ENCODE measurements around the gene SPP2. TPM values are rescaled to one million over a fixed set of nuclear protein-coding genes. Genes with fewer than 3 reads are reported as not detected.

Gene SPP2
- total RNA-seq, 1 experiment from 2014 or later, result not detected

GRCh38 chr2:234022424-234022823 lies 28.1 kb upstream of the SPP2 start:
- ATAC-seq (no peak), DNase-seq (ENCODE audit: low read depth, low spot score) (no peak)
- ChIA-PET POLR2A (no interaction called here), CTCF (no interaction called here)
- no peak for TF ChIP-seq TCF7L2 (IDR thresholded peaks at IDR 0.05; ENCODE audit: low read depth, low read length)
- no peak for TF ChIP-seq SIN3A (IDR thresholded peaks at IDR 0.05; ENCODE audit: borderline replicate concordance, insufficient read depth, low read depth, low read length)
- no peak for TF ChIP-seq REST (IDR thresholded peaks at IDR 0.05; ENCODE audit: insufficient read depth in 1 of 2, low read depth in 2 of 2, low read length in 1 of 2)
- TF ChIP-seq POLR2AphosphoS5 (IDR thresholded peaks at IDR 0.05; ENCODE audit: low read depth, low read length), result no peak
- TF ChIP-seq CTCF (IDR thresholded peaks at IDR 0.05), result no peak
- Histone ChIP-seq H3K27me3 (ENCODE audit: control insufficient read depth, insufficient read depth, low read length) (no peaks in the 10 kb centered on the region), H3K27ac (ENCODE audit: low read length) (no peak overlapping the region), H3K4me3 (ENCODE audit: low read depth in 2 of 2, low read length in 2 of 2) (no peak overlapping the region), H3K4me1 (ENCODE audit: control insufficient read depth, insufficient read depth, low read length) (no peaks in the 10 kb centered on the region; the same call in 1 of the 2 replicates), H3K36me3 (ENCODE audit: control insufficient read depth, insufficient read depth, low read length) (no peaks in the 10 kb centered on the region), H3K9me3 (ENCODE audit: control insufficient read depth, insufficient read depth, low read depth, low read length) (no peaks in the 10 kb centered on the region)
- no TSS peak for BruUV-seq (replicated peaks)
- intact Hi-C loops (cut with micrococcal nuclease; ENCODE audit: unreplicated experiment) (no loop called here), in situ Hi-C loops (cut with HindIII; ENCODE audit: low pct_unique_long_range_greater_than_20kb, low sequenced_read_pairs) (no loop called here)

DNA sequence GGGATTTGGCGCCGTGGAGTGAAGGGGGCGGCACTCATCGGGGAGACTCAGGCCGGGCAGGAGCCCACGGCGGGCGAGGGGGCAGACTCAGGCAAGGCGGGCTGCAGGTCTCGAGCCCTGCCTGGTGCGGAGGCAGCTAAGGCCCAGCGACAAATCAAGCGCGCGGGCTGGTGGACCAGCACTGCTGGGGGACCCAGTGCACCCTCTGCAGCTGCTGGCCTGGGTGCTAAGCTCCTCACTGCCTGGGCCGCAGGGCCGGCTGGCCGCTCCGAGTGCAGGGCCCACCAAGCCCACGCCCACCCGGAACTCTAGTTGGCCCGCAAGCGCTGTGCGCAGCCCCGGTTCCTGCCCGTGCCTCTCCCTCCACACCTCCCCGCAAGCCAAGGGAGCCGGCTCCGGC lies 26.2 kb upstream of the SPP2 start:
- POLR2A ChIA-PET, result interaction anchor here (0.7 kb wide), 1 partner anchor 230 kb away, joined by 3 read pairs; no protein-coding TSS in a partner anchor
- no peak for DNase-seq (ENCODE audit: low read depth, low spot score)

DNA sequence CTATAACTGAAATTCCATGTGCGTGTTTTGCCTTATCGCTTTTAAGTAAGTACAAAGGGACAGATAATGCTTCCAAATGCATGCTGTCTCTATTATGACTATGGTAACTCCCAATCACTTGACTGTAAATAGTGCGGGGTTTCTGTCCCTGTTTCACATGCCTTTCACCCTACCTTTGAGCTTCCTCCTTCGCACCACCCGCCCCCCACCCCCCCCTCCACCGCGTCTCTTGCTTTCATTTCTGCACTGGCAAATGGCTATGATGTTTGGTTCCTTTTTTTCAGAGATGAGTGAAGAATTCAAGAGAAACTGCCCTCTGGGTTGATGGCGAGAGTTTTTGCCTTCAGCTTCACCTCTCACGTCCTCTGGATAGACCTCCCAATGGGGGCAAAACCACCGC lies 25.0 kb upstream of the SPP2 start:
- ChIA-PET CTCF (no interaction called here), POLR2A (interaction anchor here (0.6 kb wide), 1 partner anchor 1491 kb away, joined by 10 read pairs; no protein-coding TSS in a partner anchor)
- no TSS peak for BruUV-seq (replicated peaks)
- Histone ChIP-seq H3K4me1 (ENCODE audit: control insufficient read depth, insufficient read depth, low read length) (no peaks in the 10 kb centered on the region; the same call in 1 of the 2 replicates), H3K4me3 (ENCODE audit: low read depth in 2 of 2, low read length in 2 of 2) (0 out of 4 replicates have a peak overlapping the region, but pooled peaks of 1 of the 2 experiments have one; percentile 5), H3K36me3 (ENCODE audit: control insufficient read depth, insufficient read depth, low read length) (no peaks in the 10 kb centered on the region), H3K27ac (ENCODE audit: low read length) (no peak overlapping the region), H3K27me3 (ENCODE audit: control insufficient read depth, insufficient read depth, low read length) (no peaks in the 10 kb centered on the region), H3K9me3 (ENCODE audit: control insufficient read depth, insufficient read depth, low read depth, low read length) (no peaks in the 10 kb centered on the region)
- no peak for ATAC-seq
- DNase-seq (ENCODE audit: low read depth, low spot score), result no peak
- intact Hi-C loops (cut with micrococcal nuclease; ENCODE audit: unreplicated experiment), result no loop called here
- TF ChIP-seq REST (IDR thresholded peaks at IDR 0.05; ENCODE audit: insufficient read depth in 1 of 2, low read depth in 2 of 2, low read length in 1 of 2) (no peak), SIN3A (IDR thresholded peaks at IDR 0.05; ENCODE audit: borderline replicate concordance, insufficient read depth, low read depth, low read length) (no peak), CTCF (IDR thresholded peaks at IDR 0.05) (no peak), POLR2AphosphoS5 (IDR thresholded peaks at IDR 0.05; ENCODE audit: low read depth, low read length) (no peak), TCF7L2 (IDR thresholded peaks at IDR 0.05; ENCODE audit: low read depth, low read length) (no peak)
- in situ Hi-C loops (cut with HindIII; ENCODE audit: low pct_unique_long_range_greater_than_20kb, low sequenced_read_pairs), result no loop called here

More for the DNA sequence above, 26.2 kb upstream of the SPP2 start:
- no peaks in the 10 kb centered on the region for H3K27me3 ChIP-seq (ENCODE audit: control insufficient read depth, insufficient read depth, low read length)
- H3K27ac ChIP-seq (ENCODE audit: low read length), result no peak overlapping the region
- no peaks in the 10 kb centered on the region for H3K36me3 ChIP-seq (ENCODE audit: control insufficient read depth, insufficient read depth, low read length)
- ATAC-seq, result no peak
- no peak for TF ChIP-seq POLR2AphosphoS5 (IDR thresholded peaks at IDR 0.05; ENCODE audit: low read depth, low read length)
- in situ Hi-C loops (cut with HindIII; ENCODE audit: low pct_unique_long_range_greater_than_20kb, low sequenced_read_pairs), result no loop called here
- no peaks in the 10 kb centered on the region; the same call in 1 of the 2 replicates for H3K4me1 ChIP-seq (ENCODE audit: control insufficient read depth, insufficient read depth, low read length)
- no peaks in the 10 kb centered on the region for H3K9me3 ChIP-seq (ENCODE audit: control insufficient read depth, insufficient read depth, low read depth, low read length)
- intact Hi-C loops (cut with micrococcal nuclease; ENCODE audit: unreplicated experiment), result no loop called here
- CTCF ChIA-PET, result no interaction called here
- BruUV-seq (replicated peaks), result no TSS peak
- no peak overlapping the region for H3K4me3 ChIP-seq (ENCODE audit: low read depth in 2 of 2, low read length in 2 of 2)
